SK-N-SH (cell line): ENCODE measurements around the gene KSR2.

ENCODE experiments used
- EP300 ChIP-seq, 2 experiments: IDR thresholded peaks; 2 replicates each; pipeline versions ENCODE4 v1.4.0 to v1.6.1; 2012; ENCODE audit warnings: borderline replicate concordance in 1 of 2, low read depth in 1 of 2, low read length in 1 of 2
- POLR2AphosphoS5 ChIP-seq: IDR thresholded peaks from 2 replicates; pipeline ENCODE4 v1.6.1; 2012; ENCODE audit warnings: low read depth, low read length
- RCOR1 ChIP-seq: fragments of 150-350 bp; IDR thresholded peaks from 2 replicates; pipeline ENCODE4 v1.6.1; 2017; ENCODE audit warnings: antibody characterized with exemption, low read length
- SMC3 ChIP-seq: IDR thresholded peaks from 2 replicates; pipeline ENCODE4 v1.6.1; 2012; ENCODE audit warnings: low read depth, low read length, improper control_type of control experiment
- TAF1 ChIP-seq: IDR thresholded peaks from 2 replicates; pipeline ENCODE4 v1.6.1; 2012; ENCODE audit warnings: low read depth, mild to moderate bottlenecking, low read length, moderate library complexity, borderline replicate concordance
- TF ChIP-seq, protein P1 (sequence below): fragments of 200-600 bp; sonication (generic); IDR thresholded peaks from 2 replicates; pipeline ENCODE4 v1.6.1; 2017; ENCODE audit warnings: antibody characterized with exemption, mild to moderate bottlenecking, moderate library complexity
- TF ChIP-seq, protein P2 (sequence below): IDR thresholded peaks from 2 replicates; pipeline ENCODE4; 2012

DNA sequence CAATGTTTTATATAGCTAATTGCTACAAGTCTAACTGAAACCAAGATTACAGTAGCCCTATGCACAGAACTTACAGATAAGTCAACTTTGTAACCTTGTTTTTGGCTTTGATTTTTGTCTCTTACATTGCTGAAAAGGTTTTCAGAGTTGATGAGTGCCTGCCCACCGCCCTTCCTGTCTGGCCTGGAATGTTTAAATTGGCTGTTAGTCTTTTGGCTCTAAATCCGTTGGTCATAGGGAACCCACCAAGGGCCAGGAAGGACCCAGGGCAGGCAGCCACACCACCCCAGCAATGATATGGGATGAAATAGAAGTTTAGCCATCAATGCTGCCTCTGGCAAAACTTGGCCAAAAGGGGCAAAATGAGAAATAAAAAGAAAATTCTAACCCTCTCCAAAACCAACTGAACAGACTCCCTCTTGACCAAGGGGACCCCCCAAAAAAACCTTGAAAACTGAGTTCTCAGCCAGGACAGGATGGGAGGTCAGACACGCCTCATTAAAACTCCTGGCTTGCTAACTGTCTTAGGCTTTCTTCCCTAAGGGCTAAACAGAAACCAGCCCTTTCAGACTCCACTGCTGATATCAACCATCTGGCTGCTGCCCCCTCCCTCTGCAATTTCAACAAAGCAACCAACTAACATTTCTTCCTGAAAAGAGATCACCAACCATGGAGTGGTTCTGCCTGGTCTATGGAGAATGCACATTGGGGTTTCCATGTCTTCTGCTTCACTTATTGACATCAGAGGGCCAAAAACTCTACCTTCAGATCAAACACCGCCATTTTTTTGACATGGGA is 365.3 kb downstream of the KSR2 start:
- TF ChIP-seq, protein P1, sequence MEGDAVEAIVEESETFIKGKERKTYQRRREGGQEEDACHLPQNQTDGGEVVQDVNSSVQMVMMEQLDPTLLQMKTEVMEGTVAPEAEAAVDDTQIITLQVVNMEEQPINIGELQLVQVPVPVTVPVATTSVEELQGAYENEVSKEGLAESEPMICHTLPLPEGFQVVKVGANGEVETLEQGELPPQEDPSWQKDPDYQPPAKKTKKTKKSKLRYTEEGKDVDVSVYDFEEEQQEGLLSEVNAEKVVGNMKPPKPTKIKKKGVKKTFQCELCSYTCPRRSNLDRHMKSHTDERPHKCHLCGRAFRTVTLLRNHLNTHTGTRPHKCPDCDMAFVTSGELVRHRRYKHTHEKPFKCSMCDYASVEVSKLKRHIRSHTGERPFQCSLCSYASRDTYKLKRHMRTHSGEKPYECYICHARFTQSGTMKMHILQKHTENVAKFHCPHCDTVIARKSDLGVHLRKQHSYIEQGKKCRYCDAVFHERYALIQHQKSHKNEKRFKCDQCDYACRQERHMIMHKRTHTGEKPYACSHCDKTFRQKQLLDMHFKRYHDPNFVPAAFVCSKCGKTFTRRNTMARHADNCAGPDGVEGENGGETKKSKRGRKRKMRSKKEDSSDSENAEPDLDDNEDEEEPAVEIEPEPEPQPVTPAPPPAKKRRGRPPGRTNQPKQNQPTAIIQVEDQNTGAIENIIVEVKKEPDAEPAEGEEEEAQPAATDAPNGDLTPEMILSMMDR = no peak; the same call in 1 of the 2 replicates
- no peak for TF ChIP-seq SMC3
- no peak for TF ChIP-seq POLR2AphosphoS5
- TF ChIP-seq RCOR1 = no peak
- TF ChIP-seq, protein P2, sequence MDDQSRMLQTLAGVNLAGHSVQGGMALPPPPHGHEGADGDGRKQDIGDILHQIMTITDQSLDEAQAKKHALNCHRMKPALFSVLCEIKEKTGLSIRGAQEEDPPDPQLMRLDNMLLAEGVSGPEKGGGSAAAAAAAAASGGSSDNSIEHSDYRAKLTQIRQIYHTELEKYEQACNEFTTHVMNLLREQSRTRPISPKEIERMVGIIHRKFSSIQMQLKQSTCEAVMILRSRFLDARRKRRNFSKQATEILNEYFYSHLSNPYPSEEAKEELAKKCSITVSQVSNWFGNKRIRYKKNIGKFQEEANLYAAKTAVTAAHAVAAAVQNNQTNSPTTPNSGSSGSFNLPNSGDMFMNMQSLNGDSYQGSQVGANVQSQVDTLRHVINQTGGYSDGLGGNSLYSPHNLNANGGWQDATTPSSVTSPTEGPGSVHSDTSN = no peak
- no peak for TF ChIP-seq EP300 (IDR thresholded peaks at IDR 0.05; ENCODE audit: borderline replicate concordance in 1 of 2, low read depth in 1 of 2, low read length in 1 of 2)
- no peak for TF ChIP-seq TAF1
